ENCODE data around the gene L3MBTL3.

Gene L3MBTL3

DNA sequence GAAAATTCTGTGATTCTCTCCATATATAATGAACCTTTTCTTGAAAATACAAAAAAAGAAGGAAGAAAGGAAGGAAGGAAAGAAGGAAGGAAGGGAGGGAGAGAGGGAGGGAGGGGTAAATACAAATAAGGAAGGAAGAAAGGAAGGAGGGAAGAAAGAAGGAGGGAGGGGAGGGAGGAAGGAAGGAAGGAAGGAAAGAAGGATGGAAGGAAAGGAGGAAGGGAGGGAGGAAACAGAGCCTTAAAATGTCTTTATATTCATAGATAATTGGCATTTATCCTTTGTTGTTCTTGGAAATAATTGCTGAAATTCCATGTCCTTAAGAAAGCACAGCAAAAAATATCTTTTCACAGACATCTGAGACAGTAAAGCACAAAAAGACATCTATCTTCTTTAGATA, 164.1 kb downstream of the L3MBTL3 start:
- no peak for DNase-seq (ENCODE audit: low read depth, low spot score)

DNA sequence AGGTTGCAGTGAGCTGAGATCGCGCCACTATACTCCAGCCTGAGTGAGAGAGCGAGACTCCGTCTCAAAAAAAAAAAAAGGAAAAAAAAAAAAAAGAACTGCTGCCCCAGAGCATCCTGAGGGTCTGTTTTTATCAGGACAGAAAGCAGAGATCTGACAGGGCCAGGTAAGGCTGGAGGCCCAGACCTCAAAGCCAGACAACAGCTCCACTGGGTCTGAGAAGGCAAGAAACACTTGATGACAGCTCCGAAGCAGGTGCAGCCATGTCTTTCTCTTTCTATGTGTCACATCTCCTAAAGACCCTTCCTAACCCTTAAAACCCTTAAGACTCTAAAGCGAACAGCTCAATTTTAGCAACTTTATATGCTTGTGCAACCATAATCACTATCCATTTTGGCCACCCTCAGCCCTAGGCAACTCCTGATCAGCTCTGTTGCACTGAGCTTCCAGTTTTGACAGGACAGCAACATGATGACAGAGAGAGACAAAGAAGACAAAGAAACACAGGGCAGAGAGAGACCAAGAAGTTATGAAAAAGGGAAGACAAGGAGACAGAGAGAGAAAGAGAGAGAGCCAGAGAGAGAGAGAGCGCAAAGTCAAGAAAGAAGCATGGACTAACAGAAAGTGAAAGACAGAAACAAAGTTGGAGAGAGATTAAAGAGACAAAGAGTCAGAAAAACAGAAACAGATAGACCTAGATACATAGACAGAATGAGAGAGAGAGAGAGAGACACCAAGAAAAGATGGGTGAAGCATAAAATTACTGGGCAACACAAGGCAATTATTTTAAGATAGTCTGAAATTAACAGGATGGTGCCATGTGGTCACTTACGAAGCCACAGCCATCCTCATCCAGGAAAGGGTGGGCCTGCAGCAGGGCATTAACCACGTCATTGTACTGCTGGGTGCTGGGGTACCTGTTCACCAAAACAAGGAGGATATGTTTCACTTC, 165.2 kb downstream of the L3MBTL3 start:
- DNase-seq (ENCODE audit: low read depth, low spot score), result peak; percentile 34

GRCh38 chr6:130185658-130186057, 167.3 kb downstream of the L3MBTL3 start:
- no peak for DNase-seq (ENCODE audit: low read depth, low spot score)

DNA sequence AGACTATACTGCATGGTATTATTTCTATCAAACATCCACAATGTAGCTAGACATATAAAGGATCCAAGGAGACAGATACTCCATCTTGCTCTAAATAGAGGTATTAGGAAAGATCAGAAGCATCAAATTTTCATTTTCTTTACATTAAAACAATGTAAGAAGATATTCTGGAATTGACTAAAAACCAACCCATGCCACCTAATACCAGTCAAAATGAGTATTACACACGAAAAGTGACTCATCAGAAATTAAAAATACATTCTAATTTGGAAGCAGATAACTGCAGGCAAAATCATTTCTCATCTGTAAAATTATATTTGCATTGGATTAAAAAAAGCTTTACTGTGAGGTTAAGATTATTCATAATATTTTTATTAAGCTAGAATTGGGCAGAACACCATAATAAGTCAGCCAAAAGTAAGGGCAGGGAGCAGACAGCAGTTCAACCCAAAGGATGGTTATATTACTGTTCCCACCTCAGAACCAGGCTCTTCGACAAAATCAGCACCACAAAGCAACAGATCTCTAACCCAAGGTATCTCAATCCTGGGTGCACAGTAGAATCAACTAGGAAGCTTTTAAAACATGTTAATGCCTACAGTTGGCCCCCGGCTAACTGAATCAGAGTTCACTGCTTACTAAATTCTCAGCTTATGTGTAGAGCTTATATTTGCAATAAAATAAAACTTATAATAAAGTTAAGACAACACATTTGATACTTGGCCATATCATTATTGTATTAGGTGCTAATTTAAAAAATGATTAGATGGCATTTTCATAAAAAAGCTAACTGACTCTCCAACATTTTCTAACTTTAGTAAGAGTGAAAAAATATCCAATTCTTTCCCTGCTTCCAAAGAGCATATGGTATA, 169.2 kb downstream of the L3MBTL3 start:
- DNase-seq (ENCODE audit: low read depth, low spot score), result no peak

DNA sequence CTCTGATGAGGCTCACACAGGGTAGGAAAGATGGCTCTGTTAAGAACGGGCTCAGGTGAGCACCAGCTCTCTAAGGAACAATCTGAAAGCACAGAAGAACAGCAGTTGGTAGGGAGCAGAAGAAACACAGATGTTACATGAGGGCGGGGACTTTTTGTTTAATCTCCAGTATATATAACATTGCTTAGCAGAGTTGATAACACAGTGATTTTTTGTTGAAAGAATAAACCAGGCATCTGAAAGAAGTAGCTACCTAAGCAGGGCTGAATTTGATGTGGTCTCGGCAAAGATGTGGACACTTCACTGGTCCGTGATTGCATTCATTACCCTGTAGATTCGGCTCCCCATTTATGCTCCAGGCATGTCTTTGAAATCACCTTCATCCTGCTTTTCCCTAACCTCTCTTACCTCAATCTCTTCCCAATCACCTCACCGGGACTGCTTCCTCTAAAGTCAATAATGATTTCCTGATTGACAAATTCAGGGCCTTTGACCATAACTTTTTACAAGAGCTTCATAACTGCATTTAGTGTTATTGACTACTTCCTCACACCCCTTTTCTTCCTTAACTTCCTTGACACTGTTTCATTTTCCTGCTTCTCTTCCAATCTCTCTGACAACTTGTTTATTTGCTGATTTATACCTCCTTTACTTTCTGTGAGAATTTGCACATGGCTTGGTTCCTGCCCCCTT, 170.0 kb downstream of the L3MBTL3 start:
- DNase-seq (ENCODE audit: low read depth, low spot score), result no peak

GRCh38 chr6:130189531-130190397, 171.4 kb downstream of the L3MBTL3 start:
- DNase-seq (ENCODE audit: low read depth, low spot score), result peak; percentile 34

Measured in ELF-1 (cell line).